Activated CD8-positive, alpha-beta memory T cell treated with anti-CD3 and anti-CD28 coated beads for 24 hours (primary cell): ENCODE measurements around the gene NFYC.

Experiments
- DNase-seq: peaks from one replicate; pipeline ENCODE4 v3.0.0-alpha.2; 2020

Gene NFYC

GRCh38 chr1:40691538-40692428 lies at the start of gene NFYC:
Gene NFYC (plus strand): TSS chr1:40691704. CDS start chr1:40738844, 47,140 bp downstream.
- DNase-seq, result peak; percentile 95

- DNase-seq, result no peak
Observed at GRCh38 chr1:40645118-40645680, 46.3 kb upstream of the NFYC start.

- DNase-seq, result no peak
Observed at GRCh38 chr1:40646315-40646714, 45.2 kb upstream of the NFYC start.

GRCh38 chr1:40648200-40648599 lies 43.3 kb upstream of the NFYC start:
- no peak for DNase-seq

- DNase-seq, result no peak
Observed at GRCh38 chr1:40648928-40649591, 42.4 kb upstream of the NFYC start.

- no peak for DNase-seq
Observed at GRCh38 chr1:40649592-40649930, 41.9 kb upstream of the NFYC start.

- no peak for DNase-seq
Observed at GRCh38 chr1:40650075-40650474, 41.4 kb upstream of the NFYC start.

GRCh38 chr1:40651138-40651857 lies 40.2 kb upstream of the NFYC start:
- DNase-seq, result no peak

- DNase-seq, result no peak
Observed at GRCh38 chr1:40652468-40652867, 39.0 kb upstream of the NFYC start.

- DNase-seq, result no peak
Observed at GRCh38 chr1:40652979-40653378, 38.5 kb upstream of the NFYC start.

GRCh38 chr1:40653851-40654537 lies 37.5 kb upstream of the NFYC start:
- DNase-seq, result no peak

- DNase-seq, result no peak
Observed at GRCh38 chr1:40657046-40657445, 34.5 kb upstream of the NFYC start.

GRCh38 chr1:40658751-40659648 lies 32.5 kb upstream of the NFYC start:
- DNase-seq, result no peak

GRCh38 chr1:40659649-40659947 lies 31.9 kb upstream of the NFYC start:
- DNase-seq, result no peak

- DNase-seq, result no peak
Observed at GRCh38 chr1:40661678-40662077, 29.8 kb upstream of the NFYC start.

- DNase-seq, result no peak
Observed at GRCh38 chr1:40662151-40662550, 29.4 kb upstream of the NFYC start.

- no peak for DNase-seq
Observed at GRCh38 chr1:40662864-40663263, 28.6 kb upstream of the NFYC start.

- DNase-seq, result no peak
Observed at GRCh38 chr1:40663324-40664166, 28.0 kb upstream of the NFYC start.

GRCh38 chr1:40664167-40664537 lies 27.4 kb upstream of the NFYC start:
- no peak for DNase-seq

GRCh38 chr1:40664791-40665190 lies 26.7 kb upstream of the NFYC start:
- DNase-seq, result no peak
